ENCODE results near the gene CMIP. TPM values are rescaled to one million over a fixed set of nuclear protein-coding genes. Genes with fewer than 3 reads are reported as not detected.

Gene CMIP
- total RNA-seq, 4 donors from 2014 or later = 63.9 to 89.9 (median 70.0) TPM

- H3K4me1 ChIP-seq = peaks cover 5% of the 10 kb centered on the region
- WGBS = 93% methylated on average over 8 of the region's 8 CpGs
Measured at GRCh38 chr16:81639348-81639747, 194.7 kb downstream of the CMIP start.

GRCh38 chr16:81639931-81640680, 195.5 kb downstream of the CMIP start:
- no peak overlapping the region for H3K4me3 ChIP-seq
- WGBS = 59% methylated on average over 4 of the region's 16 CpGs

More at GRCh38 chr16:81639348-81639747, 194.7 kb downstream of the CMIP start:
- TF ChIP-seq EP300 (IDR thresholded peaks at IDR 0.05) = no peak
- no peak for TF ChIP-seq POLR2AphosphoS5 (IDR thresholded peaks at IDR 0.05)
- no peak for TF ChIP-seq POLR2A (IDR thresholded peaks at IDR 0.05)
- TF ChIP-seq CTCF (IDR thresholded peaks at IDR 0.05) = no peak
- no peak for DNase-seq (ENCODE audit: low spot score in 2 of 2)
- H3K27ac ChIP-seq = no peak overlapping the region
- H3K9me3 ChIP-seq = no peaks in the 10 kb centered on the region
- peaks cover 3% of the 10 kb centered on the region for H3K36me3 ChIP-seq
- no peaks in the 10 kb centered on the region for H3K27me3 ChIP-seq
- H3K4me3 ChIP-seq = no peak overlapping the region

GRCh38 chr16:81640681-81641070, 196.1 kb downstream of the CMIP start:
- Histone ChIP-seq H3K4me3 (no peak overlapping the region), H3K36me3 (peaks cover 3% of the 10 kb centered on the region), H3K4me1 (peaks cover 16% of the 10 kb centered on the region), H3K27ac (no peak overlapping the region), H3K9me3 (no peaks in the 10 kb centered on the region), H3K27me3 (no peaks in the 10 kb centered on the region)
- 97% methylated on average over 5 of the region's 7 CpGs for WGBS
- TF ChIP-seq EP300 (IDR thresholded peaks at IDR 0.05) (no peak), CTCF (IDR thresholded peaks at IDR 0.05) (no peak), POLR2A (IDR thresholded peaks at IDR 0.05) (no peak), POLR2AphosphoS5 (IDR thresholded peaks at IDR 0.05) (no peak)
- no peak for DNase-seq (ENCODE audit: low spot score in 2 of 2)

More at GRCh38 chr16:81639931-81640680, 195.5 kb downstream of the CMIP start:
- Histone ChIP-seq H3K27ac (no peak overlapping the region), H3K9me3 (no peaks in the 10 kb centered on the region), H3K27me3 (no peaks in the 10 kb centered on the region), H3K36me3 (peaks cover 3% of the 10 kb centered on the region), H3K4me1 (peaks cover 10% of the 10 kb centered on the region)
- TF ChIP-seq POLR2AphosphoS5 (IDR thresholded peaks at IDR 0.05) = no peak
- no peak for TF ChIP-seq POLR2A (IDR thresholded peaks at IDR 0.05)
- no peak for TF ChIP-seq EP300 (IDR thresholded peaks at IDR 0.05)
- TF ChIP-seq CTCF (IDR thresholded peaks at IDR 0.05) = no peak
- no peak for DNase-seq (ENCODE audit: low spot score in 2 of 2)

- TF ChIP-seq POLR2A (IDR thresholded peaks at IDR 0.05) (no peak), EP300 (IDR thresholded peaks at IDR 0.05) (no peak), CTCF (IDR thresholded peaks at IDR 0.05) (no peak), POLR2AphosphoS5 (IDR thresholded peaks at IDR 0.05) (no peak)
- no peaks in the 10 kb centered on the region for H3K9me3 ChIP-seq
- no peak for DNase-seq (ENCODE audit: low spot score in 2 of 2)
- 68% methylated on average over 15 of the region's 18 CpGs for WGBS
- peaks cover 3% of the 10 kb centered on the region for H3K36me3 ChIP-seq
- no peaks in the 10 kb centered on the region for H3K27me3 ChIP-seq
- H3K4me3 ChIP-seq = no peak overlapping the region
- H3K4me1 ChIP-seq = peaks cover 25% of the 10 kb centered on the region
- no peak overlapping the region for H3K27ac ChIP-seq
Measured at GRCh38 chr16:81641395-81642106, 196.9 kb downstream of the CMIP start.

GRCh38 chr16:81642107-81642436, 197.5 kb downstream of the CMIP start:
- DNase-seq (ENCODE audit: low spot score in 2 of 2) = no peak
- Histone ChIP-seq H3K4me3 (no peak overlapping the region), H3K36me3 (peaks cover 3% of the 10 kb centered on the region), H3K4me1 (peaks cover 30% of the 10 kb centered on the region), H3K27me3 (no peaks in the 10 kb centered on the region), H3K9me3 (no peaks in the 10 kb centered on the region), H3K27ac (no peak overlapping the region)
- WGBS = 98% methylated on average over 4 of the region's 4 CpGs
- TF ChIP-seq POLR2A (IDR thresholded peaks at IDR 0.05) (no peak), POLR2AphosphoS5 (IDR thresholded peaks at IDR 0.05) (no peak), EP300 (IDR thresholded peaks at IDR 0.05) (no peak), CTCF (IDR thresholded peaks at IDR 0.05) (no peak)
